HG02759 (cell line): ENCODE measurements around the gene IQSEC1.

Source experiments
- ATAC-seq: cut with Tn5 transposase; IDR thresholded peaks from one replicate; pipeline ENCODE4 v1.9.1; 2021; ENCODE audit warnings: mild to moderate bottlenecking, moderate library complexity; ENCODE audit not compliant: unreplicated experiment

The IQSEC1 gene

GRCh38 chr3:13018561-13019242 is 54.5 kb downstream of the IQSEC1 start:
- ATAC-seq, result no peak

DNA sequence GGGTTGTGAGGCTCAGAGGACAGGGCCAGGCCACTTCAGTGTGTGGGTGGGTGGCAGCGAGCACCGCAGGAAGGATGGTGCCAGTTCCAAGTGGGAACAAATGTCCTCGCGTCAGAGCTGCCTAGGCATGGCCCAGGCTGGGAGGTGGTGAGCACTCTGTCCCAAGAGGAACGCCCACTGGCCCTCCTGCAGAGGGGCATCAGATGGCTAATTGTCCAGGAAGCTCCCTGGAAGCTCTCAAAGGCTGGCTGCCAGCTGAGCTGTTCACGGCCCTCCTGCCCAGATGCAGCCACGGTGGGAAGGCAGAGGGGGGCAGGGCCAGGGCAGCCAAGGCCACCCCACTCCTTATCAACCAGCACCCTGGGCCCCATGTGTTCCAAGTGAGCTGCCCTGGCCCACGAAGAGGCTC is 55.2 kb downstream of the IQSEC1 start:
- no peak for ATAC-seq

DNA sequence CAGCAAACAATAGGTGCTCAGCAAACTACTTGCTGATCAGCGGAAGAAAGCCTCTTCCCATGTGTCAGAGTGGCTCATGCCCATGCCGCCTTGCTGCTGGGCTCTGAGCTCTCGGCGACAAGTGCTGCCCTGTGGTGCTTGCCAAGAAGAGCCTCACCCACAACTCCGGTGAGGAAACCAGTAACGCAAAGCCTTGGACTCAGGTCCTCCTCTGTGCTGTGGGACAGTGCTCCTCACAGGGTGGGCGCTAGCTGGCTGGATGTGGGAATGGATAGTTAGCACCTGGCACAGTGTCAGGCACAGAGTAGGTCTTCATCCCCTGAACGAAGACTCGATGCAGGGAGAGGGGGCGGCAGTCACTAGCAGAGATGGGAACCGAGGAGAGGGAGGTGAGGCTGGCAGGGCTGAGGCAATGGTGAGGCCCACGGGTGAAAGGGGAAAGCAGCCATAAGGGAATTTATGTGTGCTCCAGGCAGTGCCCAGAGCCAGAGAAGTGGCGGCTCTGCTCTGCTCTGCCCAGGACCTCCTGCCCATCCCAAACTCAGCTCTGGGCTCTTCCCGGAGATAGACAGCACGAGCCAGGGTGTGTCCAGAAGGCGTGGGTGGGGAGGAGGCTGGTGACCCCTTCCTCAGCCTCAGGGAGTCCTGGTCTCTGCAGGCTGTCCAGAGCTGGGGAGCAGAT is 55.7 kb downstream of the IQSEC1 start:
- ATAC-seq, result no peak

- no peak for ATAC-seq
Measured at GRCh38 chr3:13016721-13017255, 56.4 kb downstream of the IQSEC1 start.

DNA sequence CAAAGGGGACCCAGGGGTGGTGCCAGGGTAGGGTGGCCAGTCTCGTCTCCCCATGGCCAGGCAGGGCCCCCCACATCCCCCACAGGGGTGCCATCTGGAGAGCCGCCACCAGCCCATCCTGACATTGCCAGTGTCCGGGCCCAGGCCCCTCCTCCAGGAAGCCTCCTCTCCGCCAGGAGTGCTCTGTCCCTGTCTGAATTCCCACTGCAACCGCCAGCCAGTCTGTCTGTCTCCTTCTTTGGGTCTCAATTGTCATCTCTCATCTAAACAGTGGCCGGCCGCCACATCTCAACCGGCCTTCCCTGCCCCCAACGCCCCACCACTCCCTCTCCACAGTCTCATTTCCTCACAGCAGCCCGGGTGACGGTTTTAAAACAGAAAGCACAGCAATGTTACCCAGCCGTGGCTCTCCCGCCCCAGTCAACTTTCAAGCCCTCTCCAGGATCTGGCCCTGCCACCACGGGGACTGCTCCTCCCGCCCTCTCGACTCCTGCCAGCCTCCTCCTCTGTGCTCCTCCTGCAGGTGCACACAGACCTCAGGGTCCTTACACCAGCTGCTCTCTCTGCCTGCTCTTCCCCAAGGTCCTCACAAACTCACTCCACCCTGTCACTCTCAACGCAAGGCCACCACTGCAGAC is 57.0 kb downstream of the IQSEC1 start:
- peak; percentile 36 for ATAC-seq

DNA sequence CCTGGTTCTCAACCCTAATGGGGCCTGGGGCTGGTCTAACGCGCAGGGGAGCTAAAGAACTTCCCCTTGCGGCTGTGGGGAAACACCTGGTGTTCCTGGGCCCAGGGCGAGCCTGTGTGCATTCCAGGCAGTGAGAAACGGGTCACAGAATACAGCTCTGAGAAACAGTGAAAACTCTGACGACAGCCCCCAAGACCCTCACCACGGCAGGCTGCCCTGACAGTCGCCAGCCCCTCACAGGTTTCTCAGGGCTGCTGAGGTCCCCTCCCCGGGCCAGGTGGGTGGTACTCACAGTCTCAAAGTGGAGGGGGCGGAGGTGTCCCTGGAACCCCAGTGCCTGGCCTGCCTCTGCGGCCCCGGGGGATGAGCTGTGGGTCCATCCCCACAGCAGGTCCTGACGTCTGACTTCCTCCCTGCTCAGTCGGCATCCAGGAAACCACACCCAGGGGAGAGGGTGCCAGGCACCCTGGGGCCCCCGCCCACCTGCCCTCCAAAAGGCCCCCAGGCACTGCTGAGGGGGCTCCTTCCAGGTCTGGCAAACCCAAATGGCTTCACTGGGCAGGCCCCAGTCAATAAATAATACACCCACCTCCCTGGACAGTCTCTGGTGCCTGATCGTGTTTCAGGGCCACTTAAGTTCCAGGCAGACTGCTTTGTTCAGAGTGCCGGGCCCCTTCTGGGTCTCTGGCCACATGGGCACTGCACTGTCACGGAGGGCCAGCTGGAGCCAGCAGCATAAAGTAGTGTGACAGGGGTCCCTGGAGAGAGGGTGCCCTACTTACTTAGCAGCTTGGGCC is 57.7 kb downstream of the IQSEC1 start:
- peak; percentile 24 for ATAC-seq

- no peak for ATAC-seq
Measured at GRCh38 chr3:13014755-13015285, 58.4 kb downstream of the IQSEC1 start.

DNA sequence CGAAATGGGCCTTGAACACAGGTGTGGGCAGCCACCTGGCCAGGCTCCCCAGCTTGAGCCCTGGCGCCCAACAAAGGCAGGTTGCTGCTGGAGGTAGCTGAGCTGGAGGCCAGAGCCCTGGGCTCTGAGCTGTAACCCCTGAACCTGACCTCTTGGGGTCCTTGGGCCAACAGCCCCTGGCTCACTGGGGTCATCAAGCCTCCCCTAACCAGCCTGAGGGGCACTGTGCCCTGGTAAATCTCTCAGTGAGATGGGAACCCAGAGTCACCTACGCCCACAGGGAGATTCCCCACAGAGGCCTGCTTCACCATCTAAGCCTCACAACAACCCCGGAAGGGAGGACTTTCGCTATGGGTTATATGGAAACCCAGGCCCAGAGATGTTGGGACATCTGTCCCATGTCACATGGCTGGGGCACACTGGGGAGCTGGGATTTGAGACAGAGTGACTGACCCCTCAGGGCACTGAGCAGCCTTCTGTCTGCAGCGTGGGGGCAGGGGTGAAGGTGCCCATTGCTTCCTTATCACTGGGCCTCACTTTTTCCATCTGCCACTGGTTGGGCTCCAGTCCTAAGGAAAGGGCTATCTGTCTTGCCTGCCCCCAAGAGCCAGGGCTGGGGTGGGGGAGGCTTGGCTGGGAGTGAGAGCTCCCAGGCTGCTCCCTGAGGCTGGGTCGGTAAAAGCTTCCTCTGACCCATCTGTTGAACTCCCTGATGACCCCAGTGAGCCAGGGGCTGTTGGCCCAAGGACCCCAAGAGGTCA is 59.1 kb downstream of the IQSEC1 start:
- ATAC-seq, result no peak

DNA sequence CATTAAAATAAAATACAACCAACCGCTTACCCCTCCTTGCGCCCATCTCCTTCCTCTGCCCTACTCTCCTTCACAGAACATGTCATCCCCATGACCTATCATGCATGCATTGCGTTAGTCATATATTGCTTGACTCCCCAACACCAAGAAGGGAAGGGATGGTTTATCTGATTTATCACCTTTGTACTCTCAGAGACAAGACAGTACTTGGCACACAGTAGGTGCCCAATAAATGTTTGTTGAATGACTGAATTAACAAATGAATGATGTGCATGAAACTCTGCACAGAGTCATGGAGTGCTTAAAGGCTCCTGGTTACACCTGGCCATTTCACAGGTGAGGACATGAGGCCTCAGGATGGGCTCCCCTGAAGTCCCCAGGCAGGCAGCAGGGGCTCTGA is 59.7 kb downstream of the IQSEC1 start:
- ATAC-seq, result no peak

GRCh38 chr3:13013151-13013561 is 60.1 kb downstream of the IQSEC1 start:
- no peak for ATAC-seq

GRCh38 chr3:13012221-13012691 is 61.0 kb downstream of the IQSEC1 start:
- ATAC-seq, result peak; percentile 36

- peak; percentile 43 for ATAC-seq
Measured at GRCh38 chr3:13011573-13012220, 61.5 kb downstream of the IQSEC1 start.

- ATAC-seq, result no peak
Measured at GRCh38 chr3:13010780-13011572, 62.3 kb downstream of the IQSEC1 start.

GRCh38 chr3:13009946-13010315 is 63.3 kb downstream of the IQSEC1 start:
- ATAC-seq, result no peak

DNA sequence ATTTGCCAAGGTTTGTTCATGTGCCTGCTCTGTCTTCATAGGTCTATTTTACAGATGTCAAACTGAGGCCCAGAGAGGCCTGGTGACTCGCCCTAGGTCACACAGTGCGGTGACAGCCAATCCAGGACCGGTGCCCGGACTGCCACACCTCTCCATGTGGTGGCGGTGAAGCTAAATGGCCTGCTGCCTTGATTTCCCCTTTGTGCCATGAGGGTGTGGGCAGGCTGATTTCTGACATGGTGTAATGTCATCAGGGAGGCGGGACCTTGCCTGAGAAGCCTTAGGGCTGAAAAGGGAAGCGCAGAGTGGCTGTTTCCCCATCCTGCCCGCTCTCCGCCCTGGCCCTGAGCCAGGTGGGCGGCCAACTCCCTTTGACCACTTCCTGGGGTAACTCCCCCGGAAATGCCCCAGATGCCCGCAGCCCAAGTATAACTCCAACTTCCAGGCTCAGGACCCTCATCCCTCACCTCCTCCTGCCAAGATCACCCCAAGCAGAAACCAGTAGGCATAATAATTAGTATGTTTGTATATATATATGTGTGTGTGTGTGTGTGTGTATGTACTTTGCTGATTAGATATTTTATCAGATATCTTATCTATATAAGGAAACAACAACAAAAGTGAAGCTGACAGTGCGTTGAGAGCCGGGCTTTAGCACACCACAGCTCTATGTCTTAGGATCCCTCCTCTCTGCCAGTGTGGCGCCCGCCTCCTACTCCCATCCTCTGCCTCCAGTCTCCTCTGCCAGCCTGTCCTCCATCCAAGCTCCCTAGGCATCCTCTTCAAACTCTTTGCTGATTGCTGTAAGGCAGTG is 63.9 kb downstream of the IQSEC1 start:
- peak; percentile 37 for ATAC-seq

- ATAC-seq, result no peak
Measured at GRCh38 chr3:13008155-13008995, 64.9 kb downstream of the IQSEC1 start.
